NCI-H1694 (cell line): Measurements from ENCODE around the gene LSM6.

Experiments
- DNase-seq: peaks from one replicate; lab custom pipeline; 2025; lab: John Stamatoyannopoulos, UW

The LSM6 gene

GRCh38 chr4:146186596-146186995 is 11.1 kb downstream of the LSM6 start:
- no peak for DNase-seq

DNA sequence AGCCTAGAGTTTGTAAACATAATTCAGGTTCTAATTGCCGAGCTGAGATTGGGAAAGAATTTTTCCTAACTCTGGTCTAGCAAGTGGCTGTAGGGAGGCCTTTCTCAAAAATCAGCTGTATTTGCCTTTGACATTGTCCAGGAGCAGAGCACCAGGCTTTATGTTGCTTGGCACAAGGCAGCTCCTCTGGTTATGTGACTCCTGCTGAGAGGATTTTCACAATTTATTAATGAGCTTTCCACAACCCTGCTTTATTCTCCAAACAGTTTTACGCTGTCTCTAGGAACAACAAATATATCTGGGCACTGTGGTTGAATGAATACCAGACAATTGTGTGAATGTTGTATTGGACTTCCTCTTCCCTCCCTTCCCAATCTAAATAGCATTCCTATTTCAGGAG is 14.9 kb downstream of the LSM6 start:
- no peak for DNase-seq

DNA sequence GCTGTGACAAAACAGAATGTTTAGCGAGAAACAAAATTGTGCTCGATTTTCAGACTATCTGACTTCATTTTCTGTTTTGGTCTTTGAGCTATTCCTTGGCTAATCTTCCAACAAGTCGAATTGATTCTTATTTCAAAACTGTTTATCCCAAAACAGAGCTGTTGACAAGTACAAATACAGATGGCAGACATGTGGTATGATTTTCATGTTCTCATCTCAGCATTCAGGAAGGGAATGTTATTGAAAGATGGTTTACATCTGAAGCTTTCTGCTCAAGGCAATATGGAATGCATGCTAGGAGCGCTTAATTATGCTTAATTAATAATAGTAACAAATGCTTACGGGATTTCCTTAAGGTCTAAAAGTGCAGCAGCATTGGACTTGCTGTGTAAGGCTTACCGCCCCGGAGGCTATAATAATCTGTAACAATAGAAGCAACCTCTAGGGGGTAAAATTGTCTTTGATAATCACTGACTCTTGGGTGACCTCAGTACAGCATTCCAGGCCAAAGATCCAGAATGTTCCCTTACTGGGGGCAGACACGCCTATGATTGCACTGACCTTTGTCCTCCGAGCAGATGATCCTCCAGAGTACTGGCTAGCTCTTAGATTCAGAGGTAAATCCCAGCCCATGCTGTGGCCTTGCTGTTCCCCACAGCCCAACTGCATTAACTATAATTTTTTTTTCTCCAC is 16.4 kb downstream of the LSM6 start:
- DNase-seq: no peak

GRCh38 chr4:146193628-146194027 is 18.1 kb downstream of the LSM6 start:
- DNase-seq: no peak

DNA sequence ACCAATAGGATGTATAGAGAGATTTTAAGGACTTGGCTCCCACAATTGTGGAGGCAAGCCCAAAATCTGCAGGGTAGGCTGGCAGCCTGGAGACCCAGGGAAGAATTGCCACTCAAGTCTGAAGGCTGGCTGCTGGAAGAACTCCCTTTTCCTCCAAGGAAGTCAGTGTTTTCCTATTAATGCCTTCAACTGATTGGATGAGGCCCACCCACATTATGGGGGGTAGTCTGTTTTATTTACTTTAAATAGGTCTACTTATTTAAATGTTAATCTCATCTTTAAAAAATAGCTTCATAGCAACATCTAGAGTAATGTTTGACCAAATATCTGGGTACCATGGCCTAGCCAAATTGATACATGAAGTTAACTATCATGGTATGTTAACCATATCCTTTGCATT is 18.7 kb downstream of the LSM6 start:
- no peak for DNase-seq

GRCh38 chr4:146202665-146203064 is 27.1 kb downstream of the LSM6 start:
- DNase-seq: no peak

GRCh38 chr4:146207410-146207809 is 31.9 kb downstream of the LSM6 start:
- no peak for DNase-seq

- no peak for DNase-seq
Observed at GRCh38 chr4:146210890-146211289, 35.4 kb downstream of the LSM6 start.

DNA sequence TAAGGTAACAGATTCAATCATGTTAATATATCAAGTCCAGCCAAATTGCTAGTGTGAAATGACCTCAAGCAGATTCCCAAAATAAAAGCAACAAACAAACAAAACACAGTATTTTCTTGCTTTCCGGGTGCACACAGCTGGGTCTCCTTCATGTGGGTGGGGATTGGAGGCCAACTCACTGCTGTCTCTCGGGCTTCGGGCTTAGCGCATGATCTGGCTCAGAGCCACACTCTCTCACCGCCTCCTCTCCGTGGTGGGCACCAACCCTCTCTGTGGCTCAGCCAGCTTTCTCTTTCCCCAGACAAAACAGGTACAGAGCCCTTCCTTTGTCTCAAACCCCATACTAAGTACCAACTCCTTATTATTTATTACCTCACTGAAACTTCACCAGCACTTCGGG is 35.9 kb downstream of the LSM6 start:
- no peak for DNase-seq

DNA sequence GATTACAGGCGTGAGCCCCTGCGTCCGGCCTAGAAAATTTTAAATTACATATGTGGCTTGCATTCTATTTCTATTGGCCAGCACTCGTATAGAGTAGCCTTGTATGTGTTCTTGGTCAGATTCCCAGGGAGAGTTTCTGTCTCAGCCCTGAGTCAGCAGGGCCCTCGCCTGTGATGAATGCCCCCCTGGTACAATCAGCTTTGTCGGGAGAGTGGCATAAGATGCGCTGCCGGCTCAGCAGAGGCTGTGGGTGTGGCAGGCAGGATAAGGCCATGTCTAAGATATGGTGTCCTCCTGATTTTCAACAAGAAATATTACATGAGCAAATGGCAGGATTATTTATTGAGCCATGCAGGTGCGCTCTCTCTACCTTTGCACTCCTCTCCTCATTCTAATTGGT is 37.3 kb downstream of the LSM6 start:
- no peak for DNase-seq

DNA sequence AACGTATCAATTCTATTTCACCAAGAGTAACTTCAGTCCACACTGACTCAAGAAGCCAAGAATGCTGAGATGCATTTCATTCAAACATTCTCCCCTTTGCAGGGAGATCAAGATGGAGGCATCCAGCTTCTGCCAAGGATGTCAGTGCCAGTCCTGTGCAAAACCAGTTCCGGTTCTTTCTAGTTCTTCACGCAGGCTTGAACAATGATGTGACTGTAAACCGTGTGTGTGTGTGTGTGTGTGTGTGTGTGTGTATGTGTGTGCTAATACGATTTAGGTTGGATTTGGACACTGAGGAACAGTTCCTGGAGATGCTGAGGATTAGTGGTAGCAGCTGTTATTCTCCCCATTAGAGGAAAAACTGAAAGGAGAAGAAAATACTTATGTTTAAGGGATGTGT is 38.7 kb downstream of the LSM6 start, which contains the start of gene REELD1:
REELD1 (plus strand) TSS at position 301 of the 400 bp plus-strand sequence. CDS start 2,415 bp downstream, outside the sequence.
- DNase-seq: no peak

GRCh38 chr4:146222313-146222712 is 46.8 kb downstream of the LSM6 start:
- DNase-seq: no peak

GRCh38 chr4:146224326-146224966 is 48.9 kb downstream of the LSM6 start:
- no peak for DNase-seq

DNA sequence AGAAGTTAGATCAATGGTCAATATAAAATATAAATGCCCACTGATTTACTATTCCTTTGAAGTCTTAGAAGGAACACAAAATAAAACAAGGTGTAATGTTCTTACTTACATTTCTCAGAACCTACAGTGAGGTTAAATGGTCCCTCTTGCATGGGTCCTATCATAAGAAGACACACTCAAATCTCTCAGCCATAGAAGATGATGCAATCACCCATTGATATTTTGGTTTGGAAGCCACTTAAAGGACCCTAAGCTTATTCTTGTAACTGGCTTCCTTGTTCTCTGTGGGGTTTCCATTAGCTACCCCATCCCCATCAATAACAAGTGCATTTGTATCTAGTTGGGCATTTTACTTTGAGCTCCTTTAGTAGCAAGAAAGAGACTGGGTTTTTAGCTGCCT is 53.9 kb downstream of the LSM6 start:
- DNase-seq: no peak

- no peak for DNase-seq
Observed at GRCh38 chr4:146232131-146232722, 56.7 kb downstream of the LSM6 start.

- DNase-seq: no peak
Observed at GRCh38 chr4:146235654-146236177, 60.2 kb downstream of the LSM6 start.

DNA sequence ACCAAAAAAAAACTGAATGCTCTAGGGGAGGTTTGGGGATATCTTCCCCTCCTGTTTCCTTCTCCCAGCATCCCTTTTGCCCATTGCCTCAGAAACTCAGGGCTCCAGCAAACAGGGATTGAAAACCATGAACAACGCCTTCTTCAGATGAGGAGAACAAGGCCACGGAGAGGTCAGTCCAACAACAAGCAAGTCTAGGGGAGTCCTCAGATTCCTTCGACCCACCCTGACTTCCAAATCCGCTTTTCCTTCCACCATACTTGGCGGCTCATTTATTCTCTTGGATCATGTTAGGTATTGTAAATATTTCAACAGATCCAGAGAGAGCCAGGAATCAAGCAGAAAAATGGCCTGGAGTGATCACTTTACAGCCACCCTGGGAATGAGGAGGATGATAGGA is 60.7 kb downstream of the LSM6 start:
- no peak for DNase-seq

GRCh38 chr4:146237092-146237491 is 61.6 kb downstream of the LSM6 start:
- no peak for DNase-seq

GRCh38 chr4:146238107-146238506 is 62.6 kb downstream of the LSM6 start:
- DNase-seq: no peak
